AG09319 (cell line): ENCODE results near the gene PRIMPOL.

ENCODE experiments used
- DNase-seq: peaks from one replicate; pipeline ENCODE4 v3.0.0-alpha.2; 2010; ENCODE audit warnings: low read depth; ENCODE audit errors: extremely low read depth
- CTCF ChIP-seq: IDR thresholded peaks from 2 replicates; pipeline ENCODE4 v1.5.1; 2011; ENCODE audit warnings: low read depth, mild to moderate bottlenecking, inconsistent platforms, low read length, moderate library complexity

The PRIMPOL gene

GRCh38 chr4:184643731-184644130 lies 5.8 kb upstream of the PRIMPOL start:
- no peak for TF ChIP-seq CTCF
- no peak for DNase-seq

GRCh38 chr4:184644553-184645307 lies 4.8 kb upstream of the PRIMPOL start:
- DNase-seq: no peak
- no peak for TF ChIP-seq CTCF

DNA sequence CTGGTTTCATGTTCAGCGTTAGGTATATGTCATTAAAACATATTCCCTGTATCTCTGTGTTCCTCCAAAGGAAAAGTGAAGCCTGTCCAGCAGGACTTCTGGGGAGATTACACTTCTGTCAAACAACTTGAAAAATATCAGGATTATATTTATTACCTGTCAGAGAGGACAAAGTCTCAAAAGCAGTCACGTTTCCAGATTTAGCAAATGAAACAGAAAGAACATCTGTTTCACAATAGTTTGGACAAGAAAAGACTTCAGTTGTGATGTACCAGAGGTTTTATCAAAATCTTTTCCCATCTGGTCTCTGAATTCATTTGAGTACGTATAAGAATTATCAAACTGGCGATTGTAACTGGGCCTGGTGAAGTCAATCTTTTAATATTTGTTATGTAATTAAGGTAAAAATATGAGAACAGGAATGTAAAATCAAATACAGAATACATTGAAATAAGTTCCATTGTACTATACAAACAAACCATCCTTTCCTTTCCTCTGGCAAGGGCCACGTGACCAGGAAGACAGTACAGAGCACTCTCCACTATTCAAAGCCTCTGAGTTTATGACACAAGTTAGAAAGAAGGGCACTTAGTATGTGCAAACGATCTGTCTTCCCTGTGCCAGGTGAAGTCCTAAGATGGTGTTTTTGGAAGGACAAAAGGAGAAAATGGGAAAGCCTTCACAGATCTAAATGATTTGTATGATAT lies 3.5 kb upstream of the PRIMPOL start:
- DNase-seq: no peak
- no peak for TF ChIP-seq CTCF

DNA sequence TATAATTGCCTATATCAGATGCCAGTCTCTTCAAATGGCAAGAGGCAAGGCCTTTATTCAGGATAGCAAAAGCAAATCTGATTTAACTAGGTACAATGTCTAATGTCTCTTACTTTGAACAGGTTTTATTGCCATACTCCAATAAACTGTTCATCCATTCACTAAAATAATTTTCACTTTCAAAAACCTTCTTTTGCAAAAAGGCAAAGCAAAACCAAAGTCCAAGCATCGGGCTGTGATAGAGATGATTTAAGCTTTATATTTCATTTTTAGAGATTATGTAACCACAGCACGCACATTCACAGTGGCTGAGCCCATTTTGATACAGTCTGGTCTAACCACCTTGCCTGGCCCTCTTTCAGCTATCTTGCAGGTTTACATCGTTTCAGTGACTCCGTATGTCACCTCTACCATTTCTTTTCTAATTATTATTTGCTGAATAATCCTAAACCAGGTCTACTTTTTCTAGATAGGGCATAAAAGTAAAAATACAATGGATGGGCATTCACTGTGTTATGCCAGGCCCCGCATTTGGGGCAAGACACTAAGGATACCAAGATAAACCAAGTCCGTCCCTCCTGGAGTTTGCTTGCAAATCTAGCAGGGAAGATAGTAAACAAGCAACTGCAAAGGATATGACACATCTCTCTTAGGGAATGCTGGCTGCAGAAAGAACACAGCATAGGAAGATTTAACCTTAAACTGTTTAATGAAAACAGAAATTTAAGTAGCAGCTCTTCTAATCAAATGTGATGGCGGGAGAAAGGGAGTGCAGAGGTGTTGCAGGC lies 2.1 kb upstream of the PRIMPOL start:
- no peak for DNase-seq
- no peak for TF ChIP-seq CTCF

DNA sequence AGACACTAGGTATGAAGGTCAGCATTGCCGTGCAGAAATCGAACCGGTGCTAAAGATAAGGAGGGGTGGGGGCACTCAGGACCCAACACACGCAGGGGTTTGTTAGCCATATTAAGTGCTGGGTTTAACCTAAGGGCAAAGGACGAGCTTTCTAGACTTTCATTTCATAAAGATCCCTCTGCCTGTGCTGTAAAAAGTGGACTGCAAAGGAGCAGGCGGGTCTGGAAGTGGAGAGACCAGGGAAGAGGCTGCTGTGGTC lies 1.6 kb upstream of the PRIMPOL start:
- DNase-seq: no peak
- no peak for TF ChIP-seq CTCF

DNA sequence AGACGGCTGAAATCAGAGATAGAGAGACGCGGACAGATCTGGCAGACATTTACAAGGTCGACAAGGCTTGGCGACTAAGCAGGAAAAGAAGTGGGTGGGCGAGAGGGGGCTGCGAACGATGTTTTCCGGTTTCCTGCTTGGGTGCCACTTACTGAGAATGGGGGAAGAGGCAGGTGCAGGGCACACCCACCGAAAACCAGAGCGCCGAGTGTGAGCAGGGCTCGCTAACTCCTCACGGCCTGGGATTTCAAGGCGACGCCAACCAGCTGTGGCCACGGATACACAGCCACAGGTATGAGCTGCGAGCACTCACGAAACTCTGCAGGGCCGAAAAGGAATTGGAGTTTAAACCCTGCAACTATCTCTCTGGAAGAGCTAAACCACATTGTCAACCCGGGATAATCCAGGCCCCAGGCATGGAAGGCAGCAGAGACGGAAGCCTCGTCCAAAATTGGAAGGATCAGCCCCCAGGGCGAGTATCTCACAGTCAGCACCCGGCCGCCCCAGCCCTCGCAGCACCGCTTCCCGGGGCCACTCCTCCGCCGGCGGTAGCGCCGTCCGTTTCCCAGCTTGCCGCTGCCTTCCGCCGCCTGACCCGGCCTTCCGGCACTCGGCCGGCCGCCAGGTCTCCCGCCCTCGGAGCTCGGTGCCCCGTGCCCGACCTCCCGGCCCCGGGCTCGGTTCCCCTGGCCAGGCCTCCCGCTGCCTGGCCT lies 1.1 kb upstream of the PRIMPOL start:
- TF ChIP-seq CTCF: no peak
- DNase-seq: no peak
